ENCODE measurements around the gene IL34.
"Not testable (repeated sequence)": the region's sequence is repeated elsewhere in the genome, so short reads cannot be mapped to it uniquely, and the experiment has no call there.

The IL34 gene

DNA sequence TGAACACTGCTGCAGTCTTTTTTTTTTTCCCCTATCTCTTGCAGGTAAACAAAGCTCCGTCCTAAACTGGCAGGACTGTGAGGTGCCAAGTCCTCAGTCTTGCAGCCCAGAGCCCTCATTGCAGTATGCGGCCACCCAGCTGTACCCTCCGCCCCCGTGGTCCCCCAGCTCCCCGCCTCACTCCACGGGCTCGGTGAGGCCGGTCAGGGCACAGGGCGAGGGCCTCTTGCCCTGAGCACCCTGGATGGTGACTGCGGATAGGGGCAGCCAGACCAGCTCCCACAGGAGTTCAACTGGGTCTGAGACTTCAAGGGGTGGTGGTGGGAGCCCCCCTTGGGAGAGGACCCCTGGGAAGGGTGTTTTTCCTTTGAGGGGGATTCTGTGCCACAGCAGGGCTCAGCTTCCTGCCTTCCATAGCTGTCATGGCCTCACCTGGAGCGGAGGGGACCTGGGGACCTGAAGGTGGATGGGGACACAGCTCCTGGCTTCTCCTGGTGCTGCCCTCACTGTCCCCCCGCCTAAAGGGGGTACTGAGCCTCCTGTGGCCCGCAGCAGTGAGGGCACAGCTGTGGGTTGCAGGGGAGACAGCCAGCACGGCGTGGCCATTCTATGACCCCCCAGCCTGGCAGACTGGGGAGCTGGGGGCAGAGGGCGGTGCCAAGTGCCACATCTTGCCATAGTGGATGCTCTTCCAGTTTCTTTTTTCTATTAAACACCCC lies 13.8 kb downstream of the IL34 start:
- no peak for DNase-seq

DNA sequence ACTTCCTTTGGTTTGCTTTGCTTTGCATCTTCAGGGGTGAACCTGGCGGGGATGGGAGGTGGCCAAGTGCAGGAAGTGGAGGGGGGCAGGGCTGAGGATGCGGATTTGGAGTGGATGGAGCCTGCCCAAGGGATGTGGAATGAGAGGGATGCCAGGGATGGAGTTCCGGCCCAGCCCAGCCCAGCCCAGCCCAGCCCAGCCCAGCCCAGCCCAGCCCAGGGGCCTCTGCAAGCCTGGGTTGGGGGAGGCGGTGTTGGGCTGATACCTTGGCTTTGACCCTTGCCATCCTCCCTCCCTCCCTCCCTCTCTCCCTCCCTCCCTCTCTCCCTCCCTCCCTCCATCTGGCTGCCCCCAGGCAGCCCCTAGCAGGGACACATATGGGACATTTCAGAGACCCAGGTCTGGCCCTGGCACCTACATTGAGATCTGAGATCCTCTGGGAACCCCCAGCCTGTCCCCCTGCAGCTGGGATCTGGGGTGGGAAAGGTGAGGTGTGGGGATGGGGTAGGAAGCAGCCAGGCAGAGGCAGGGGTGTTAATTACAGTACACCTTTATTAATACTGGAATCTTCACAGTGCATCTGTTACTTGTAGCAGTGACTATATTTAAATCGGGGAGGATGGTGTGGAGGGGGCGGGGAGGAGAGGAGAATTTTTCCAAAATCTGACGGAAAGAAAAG lies 14.5 kb downstream of the IL34 start:
- no peak for DNase-seq

- no peak for DNase-seq
These were observed 15.2 kb downstream of the IL34 start for GRCh38 chr16:70661534-70661917.

DNA sequence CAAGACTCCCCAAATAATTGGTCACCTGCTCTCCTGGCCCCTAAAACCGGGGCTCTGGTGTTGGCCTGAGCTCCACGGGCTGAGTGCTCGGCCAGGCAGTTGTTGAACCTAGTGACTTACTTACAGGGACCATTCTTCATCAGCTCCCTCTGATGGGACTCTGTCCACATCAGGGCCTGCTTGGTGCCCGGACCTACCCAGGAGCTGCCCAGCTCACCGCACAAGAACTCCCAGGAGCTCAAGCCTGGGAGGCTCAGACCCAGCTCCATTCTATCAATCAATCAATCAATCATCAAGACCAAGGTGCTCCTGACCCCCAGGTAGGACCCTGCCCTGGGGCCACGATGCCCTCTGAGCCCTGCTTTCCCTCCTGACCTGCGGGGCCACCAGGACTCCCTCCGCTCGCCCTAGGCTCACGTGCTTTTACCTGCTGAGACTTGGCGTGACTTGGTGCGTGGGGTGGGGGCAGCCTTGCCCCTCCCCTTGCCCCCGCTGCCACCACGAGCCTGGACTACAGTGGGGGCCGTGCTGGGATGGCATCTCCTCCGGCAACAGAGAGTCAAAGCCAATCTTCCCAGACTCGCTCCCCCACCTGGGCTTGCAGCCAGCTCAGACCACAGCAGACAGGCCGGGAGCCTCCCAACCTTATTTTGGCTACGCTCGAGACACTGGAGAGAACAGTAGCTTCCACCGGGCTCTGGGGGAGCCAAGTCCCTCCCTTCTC lies 15.7 kb downstream of the IL34 start:
- DNase-seq, result no peak

DNA sequence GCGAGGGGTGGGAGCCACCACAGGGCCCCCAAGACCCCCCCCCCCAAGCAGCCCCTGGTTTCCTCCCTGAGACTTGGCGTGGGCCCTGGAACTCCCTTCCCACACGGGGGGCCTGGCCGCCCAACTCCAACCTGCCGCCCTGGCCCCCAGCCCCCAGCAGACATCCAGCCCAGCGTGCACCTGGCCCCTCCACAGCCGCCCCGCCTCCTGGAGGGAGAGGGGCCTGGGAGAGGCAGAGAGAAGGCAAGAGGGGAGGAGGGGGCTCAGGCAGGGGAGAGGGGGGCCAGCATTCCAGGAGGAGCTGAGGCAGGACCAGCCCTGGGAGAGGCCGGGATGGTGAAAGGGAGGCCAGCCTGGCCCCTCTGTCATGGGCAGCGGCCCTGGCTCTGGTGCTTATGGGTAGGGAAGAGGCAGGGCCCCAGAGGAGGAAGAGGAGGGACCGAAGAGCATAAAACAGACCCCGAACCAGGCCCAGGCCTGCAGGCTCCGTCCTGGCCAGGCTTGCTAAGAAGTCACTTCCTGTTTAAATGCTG lies 16.7 kb downstream of the IL34 start:
- no peak for DNase-seq

GRCh38 chr16:70663524-70664324 lies 17.4 kb downstream of the IL34 start:
- DNase-seq, result no peak

- no peak for DNase-seq
These were observed 18.2 kb downstream of the IL34 start for GRCh38 chr16:70664325-70665112.

- DNase-seq, result no peak
These were observed 18.8 kb downstream of the IL34 start for GRCh38 chr16:70665113-70665694.

GRCh38 chr16:70665806-70666735 lies 19.7 kb downstream of the IL34 start:
- no peak for DNase-seq

- DNase-seq, result no peak
These were observed 23.8 kb downstream of the IL34 start for GRCh38 chr16:70670175-70670574.

GRCh38 chr16:70670938-70671337 lies 24.6 kb downstream of the IL34 start:
- DNase-seq, result not testable (repeated sequence)

- DNase-seq, result no peak
These were observed 28.1 kb downstream of the IL34 start for GRCh38 chr16:70674221-70675014.

DNA sequence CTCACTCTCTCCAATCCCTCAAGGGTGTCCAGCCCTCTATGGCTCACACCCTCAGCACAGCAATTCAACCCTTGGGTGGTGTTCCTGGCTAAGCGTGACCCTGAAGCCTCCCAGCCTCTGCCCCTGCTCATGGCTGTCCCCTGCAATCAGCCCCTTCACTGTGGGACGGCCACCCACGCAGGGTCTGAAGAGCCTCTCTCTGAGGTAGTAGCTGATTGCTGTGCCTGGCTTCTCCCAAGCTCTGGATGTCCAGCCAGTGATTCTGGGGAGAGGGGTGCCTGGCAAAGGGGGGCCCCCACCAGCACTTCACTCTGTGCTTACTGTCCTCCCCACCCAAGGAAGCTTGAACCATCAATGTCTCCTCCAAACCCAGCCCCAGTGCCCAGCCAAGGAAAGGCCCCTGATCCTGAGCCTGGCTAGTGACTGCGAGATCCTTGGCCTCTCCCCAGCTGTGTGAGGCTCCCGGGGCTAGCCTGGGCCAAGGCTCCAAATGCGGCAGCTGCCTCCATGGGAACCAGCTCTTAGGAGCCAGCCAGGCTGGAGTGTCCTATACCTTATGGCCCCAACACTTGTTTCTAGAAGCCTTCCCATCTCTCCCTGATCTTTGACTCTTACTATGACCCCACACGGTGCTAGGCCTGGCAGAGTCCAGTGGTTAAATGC lies 29.6 kb downstream of the IL34 start:
- DNase-seq, result no peak

- no peak for DNase-seq
These were observed 30.5 kb downstream of the IL34 start for GRCh38 chr16:70676675-70677498.

GRCh38 chr16:70677499-70678120 lies 31.3 kb downstream of the IL34 start:
- no peak for DNase-seq

GRCh38 chr16:70678121-70678897 lies 31.9 kb downstream of the IL34 start:
- no peak for DNase-seq

Data from GF-D8 (cell line).